ENCODE results near the gene ATXN7. TPM values are rescaled to one million over a fixed set of nuclear protein-coding genes. Genes with fewer than 3 reads are reported as not detected.

ATXN7 gene
- total RNA-seq, 3 donors from 2014 or later = 37.4 to 56.2 (median 47.9) TPM

DNA sequence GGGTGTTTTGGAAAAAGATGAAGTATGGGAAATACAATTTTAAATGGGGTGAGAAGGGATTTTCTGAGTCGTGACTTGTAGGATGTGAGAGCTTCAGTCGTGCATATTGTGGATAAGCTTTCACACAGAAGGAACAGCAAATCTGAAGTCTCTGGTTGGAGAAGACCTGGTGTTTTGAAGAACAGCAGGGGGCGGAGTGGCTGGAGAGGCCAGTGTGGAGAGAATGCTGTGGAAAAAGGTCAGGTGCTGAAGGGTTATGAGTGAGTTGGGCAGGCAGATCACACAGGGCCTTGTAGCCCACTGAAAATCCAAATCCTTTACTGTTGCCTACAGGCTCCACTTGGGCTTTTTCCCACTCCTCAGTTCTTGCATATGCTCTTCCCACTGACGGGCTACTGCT, 62.6 kb downstream of the ATXN7 start:
- TF ChIP-seq POLR2AphosphoS5 (IDR thresholded peaks at IDR 0.05) = no peak
- no peak for TF ChIP-seq POLR2A (IDR thresholded peaks at IDR 0.05)
- TF ChIP-seq CTCF (IDR thresholded peaks at IDR 0.05) = no peak
- intact Hi-C loops (cut with DNase I; ENCODE audit: low total_unique reads) = no loop called here
- H3K4me3 ChIP-seq = no peak overlapping the region
- H3K27ac ChIP-seq = no peak overlapping the region
- no peaks in the 10 kb centered on the region for H3K27me3 ChIP-seq
- DNase-seq (ENCODE audit: low spot score in 2 of 2) = no peak
- no peaks in the 10 kb centered on the region for H3K4me1 ChIP-seq
- H3K36me3 ChIP-seq = no peaks in the 10 kb centered on the region
- H3K9me3 ChIP-seq = no peaks in the 10 kb centered on the region

DNA sequence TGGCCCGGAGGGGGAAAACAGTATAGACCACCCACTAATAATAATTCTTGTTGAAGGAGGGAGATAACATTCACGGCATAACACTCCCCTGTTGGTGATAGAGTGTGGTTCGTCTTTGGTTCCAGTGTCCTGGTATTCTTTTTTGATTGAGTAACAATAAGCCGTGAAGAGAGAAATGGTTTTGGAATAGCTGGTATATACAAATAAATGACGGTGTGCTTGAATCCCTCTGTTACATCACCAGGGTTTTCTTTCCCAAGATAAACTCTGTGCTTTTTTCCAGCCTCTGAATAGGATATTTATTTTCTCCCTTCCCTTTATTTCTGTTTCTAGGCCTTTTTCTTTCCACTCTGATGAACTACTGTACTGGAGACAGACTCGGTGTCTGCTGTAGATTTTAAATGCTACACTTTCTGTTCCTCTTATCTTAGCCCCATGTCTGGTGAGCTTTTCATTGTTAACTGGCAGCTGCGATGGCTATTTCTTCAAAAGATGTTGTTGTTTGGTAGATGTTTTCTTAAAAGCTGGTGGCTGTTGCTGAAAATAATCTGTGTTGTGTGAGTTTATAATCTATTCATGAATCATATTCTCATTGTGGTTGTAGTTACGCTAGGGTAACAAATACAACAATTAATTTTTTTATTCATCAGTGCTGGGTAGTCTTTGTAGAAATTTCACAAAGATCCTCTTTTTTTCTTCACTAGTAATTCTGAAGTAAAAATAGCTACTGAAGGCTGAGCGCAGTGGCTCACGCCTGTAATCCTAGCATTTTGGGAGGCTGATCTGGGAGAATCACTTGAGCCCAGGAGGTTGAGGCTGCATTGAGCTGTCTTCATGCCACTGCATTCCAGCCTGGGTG, 64.0 kb downstream of the ATXN7 start:
- no peak for DNase-seq (ENCODE audit: low spot score in 2 of 2)
- H3K4me1 ChIP-seq = no peaks in the 10 kb centered on the region
- H3K27me3 ChIP-seq = no peaks in the 10 kb centered on the region
- H3K36me3 ChIP-seq = no peaks in the 10 kb centered on the region
- H3K9me3 ChIP-seq = no peaks in the 10 kb centered on the region
- intact Hi-C loops (cut with DNase I; ENCODE audit: low total_unique reads) = no loop called here
- no peak overlapping the region for H3K27ac ChIP-seq
- TF ChIP-seq POLR2AphosphoS5 (IDR thresholded peaks at IDR 0.05) (no peak), POLR2A (IDR thresholded peaks at IDR 0.05) (no peak), CTCF (IDR thresholded peaks at IDR 0.05) (no peak)
- H3K4me3 ChIP-seq = no peak overlapping the region

DNA sequence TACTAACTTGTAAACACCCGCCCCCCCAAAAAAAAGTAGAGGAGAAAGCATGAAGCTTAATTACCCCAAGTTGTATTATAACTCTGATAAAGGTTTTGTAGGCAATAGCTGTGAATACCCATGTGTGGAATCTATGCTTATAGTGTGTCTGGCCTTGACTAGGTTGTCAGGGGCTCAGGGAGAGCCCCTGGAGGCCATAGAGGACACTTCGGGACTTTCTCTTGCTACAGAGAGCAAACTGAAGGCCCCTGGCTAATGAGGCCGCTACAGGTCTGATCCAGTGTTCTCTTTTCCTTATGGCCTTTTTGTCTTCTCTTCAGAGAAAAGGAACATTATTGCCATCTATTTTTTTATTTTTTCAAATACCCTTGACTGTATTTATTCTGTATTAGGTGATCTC, 67.6 kb downstream of the ATXN7 start:
- Histone ChIP-seq H3K4me3 (no peak overlapping the region), H3K36me3 (no peaks in the 10 kb centered on the region), H3K9me3 (no peaks in the 10 kb centered on the region), H3K27me3 (no peaks in the 10 kb centered on the region), H3K4me1 (no peaks in the 10 kb centered on the region), H3K27ac (no peak overlapping the region)
- intact Hi-C loops (cut with DNase I; ENCODE audit: low total_unique reads) = no loop called here
- no peak for TF ChIP-seq POLR2A (IDR thresholded peaks at IDR 0.05)
- TF ChIP-seq CTCF (IDR thresholded peaks at IDR 0.05) = no peak
- no peak for TF ChIP-seq POLR2AphosphoS5 (IDR thresholded peaks at IDR 0.05)
- no peak for DNase-seq (ENCODE audit: low spot score in 2 of 2)

DNA sequence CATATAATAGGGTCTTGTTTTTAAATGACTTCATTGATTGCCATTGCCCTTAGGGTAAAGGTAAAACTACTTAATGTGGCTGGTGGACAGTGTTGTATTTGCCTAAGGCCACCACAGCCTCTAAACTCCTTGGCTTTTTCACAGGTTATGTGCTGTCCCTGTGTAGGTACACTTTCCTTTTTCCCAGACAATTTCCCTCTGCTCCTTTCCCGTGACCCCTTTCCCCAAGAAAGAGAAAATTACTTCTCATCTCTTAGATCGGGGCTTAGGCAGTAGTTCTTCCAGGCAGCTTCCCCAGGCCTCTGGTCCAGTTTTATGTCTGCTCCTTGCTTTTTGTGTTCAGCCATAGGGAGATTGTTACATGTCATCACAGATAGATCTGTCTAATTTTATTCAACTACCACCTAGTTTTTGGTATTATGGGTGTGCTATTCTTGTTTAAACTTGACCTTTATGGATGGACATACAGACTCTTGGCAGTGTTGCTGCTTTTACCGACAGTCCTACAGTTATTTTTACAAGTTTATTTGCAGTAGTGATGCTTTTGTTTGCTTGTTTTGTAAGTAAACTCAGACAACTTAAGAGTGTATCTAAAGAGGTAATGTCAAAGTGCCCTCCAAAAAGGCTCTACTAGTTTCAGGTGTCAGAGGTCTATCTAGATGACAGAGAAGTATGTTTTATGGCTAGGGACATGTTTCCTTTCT, 69.0 kb downstream of the ATXN7 start:
- Histone ChIP-seq H3K4me3 (no peak overlapping the region), H3K9me3 (no peaks in the 10 kb centered on the region), H3K27me3 (no peaks in the 10 kb centered on the region), H3K27ac (no peak overlapping the region), H3K4me1 (peaks cover 0 to under 1% of the 10 kb centered on the region in 2 donors), H3K36me3 (no peaks in the 10 kb centered on the region)
- TF ChIP-seq CTCF (IDR thresholded peaks at IDR 0.05) (no peak), POLR2A (IDR thresholded peaks at IDR 0.05) (no peak), POLR2AphosphoS5 (IDR thresholded peaks at IDR 0.05) (no peak)
- no peak for DNase-seq (ENCODE audit: low spot score in 2 of 2)
- intact Hi-C loops (cut with DNase I; ENCODE audit: low total_unique reads) = no loop called here

- H3K4me1 ChIP-seq = peaks cover 0 to 5% of the 10 kb centered on the region in 2 donors
- intact Hi-C loops (cut with DNase I; ENCODE audit: low total_unique reads) = no loop called here
- H3K36me3 ChIP-seq = no peaks in the 10 kb centered on the region
- H3K4me3 ChIP-seq = no peak overlapping the region
- H3K9me3 ChIP-seq = no peaks in the 10 kb centered on the region
- no peaks in the 10 kb centered on the region for H3K27me3 ChIP-seq
- no peak for DNase-seq (ENCODE audit: low spot score in 2 of 2)
- H3K27ac ChIP-seq = no peak overlapping the region
- TF ChIP-seq POLR2A (IDR thresholded peaks at IDR 0.05) (no peak), CTCF (IDR thresholded peaks at IDR 0.05) (no peak), POLR2AphosphoS5 (IDR thresholded peaks at IDR 0.05) (no peak)
These were observed 69.8 kb downstream of the ATXN7 start for GRCh38 chr3:63933459-63933858.

Measured in breast epithelium (tissue), 4 donors.